OCI-LY1 (cell line): ENCODE measurements around the gene LRP1-AS.

Source experiments
- CTCF ChIP-seq: fragments of 200-600 bp; sonication (generic), shearing (Covaris generic); IDR thresholded peaks from 2 replicates; pipeline ENCODE4 v1.5.1; 2017; ENCODE audit warnings: mild to moderate bottlenecking, antibody characterized with exemption, low read length, moderate library complexity, mixed read lengths
- EZH2 ChIP-seq: fragments of 200-600 bp; sonication (generic), shearing (Covaris generic); IDR thresholded peaks from 2 replicates; pipeline ENCODE4 v1.8.0; 2017; ENCODE audit warnings: borderline replicate concordance, mixed run types, mild to moderate bottlenecking, antibody characterized with exemption, low read length, moderate library complexity, mixed read lengths

- TF ChIP-seq CTCF (no peak), EZH2 (no peak)
Measured at GRCh38 chr12:57164454-57164853, 17.0 kb upstream of the LRP1-AS start.
